A673 (cell line): Measurements from ENCODE around the gene MINDY3. TPM values are rescaled to one million over a fixed set of nuclear protein-coding genes. Genes with fewer than 3 reads are reported as not detected.

Experiments
- BruUV-seq: library from RNA; stranded (reverse); fragments of 400-500 nt; replicated peaks from 2 replicates; lab custom pipeline; 2021; lab: Mats Ljungman, UMichigan
- CTCF ChIA-PET: fragments of 300-600 bp; sonication (Branson Sonifier 250); formaldehyde crosslinking; loops from one replicate; lab custom pipeline; 2022; ENCODE audit warnings: antibody characterized with exemption; lab: Charles Lee
- POLR2A ChIA-PET: fragments of 300-600 bp; sonication (Branson Sonifier 250); formaldehyde crosslinking; loops from one replicate; lab custom pipeline; 2022; ENCODE audit warnings: antibody characterized with exemption; ENCODE audit not compliant: low non-redundant PET; lab: Charles Lee
- DNase-seq: peaks from one replicate; pipeline ENCODE4 v3.0.0-alpha.2; 2015; ENCODE audit warnings: low spot score
- H3K27ac ChIP-seq: fragments of 200-600 bp; sonication (generic); 2 replicates; pipeline ENCODE4 v1.5.1; 2016; ENCODE audit warnings: mixed run types, low read depth, mild to moderate bottlenecking, mixed read lengths, antibody characterized with exemption, low read length; ENCODE audit not compliant: poor library complexity, severe bottlenecking
- H3K27me3 ChIP-seq: fragments of 200-600 bp; sonication (generic); replicated peaks from 2 replicates; pipeline ENCODE4 v1.6.1; 2017; ENCODE audit warnings: mixed run types, low read depth, mild to moderate bottlenecking, mixed read lengths, antibody characterized with exemption, low read length; ENCODE audit not compliant: insufficient read depth, poor library complexity
- H3K36me3 ChIP-seq: fragments of 200-600 bp; sonication (generic); 2 replicates; pipeline ENCODE4 v1.6.1; 2016; ENCODE audit warnings: mixed run types, mild to moderate bottlenecking, mixed read lengths, antibody characterized with exemption, low read length; ENCODE audit not compliant: insufficient read depth, poor library complexity, severe bottlenecking
- H3K4me1 ChIP-seq: fragments of 200-600 bp; sonication (generic); 2 replicates; pipeline ENCODE4 v1.6.1; 2017; ENCODE audit warnings: mixed run types, mild to moderate bottlenecking, mixed read lengths, antibody characterized with exemption, low read length; ENCODE audit not compliant: insufficient read depth, poor library complexity, severe bottlenecking
- H3K4me3 ChIP-seq: fragments of 200-600 bp; sonication (generic); 2 replicates; pipeline ENCODE4 v1.5.1; 2016; ENCODE audit warnings: low read depth, mixed run types, mild to moderate bottlenecking, mixed read lengths, low read length; ENCODE audit not compliant: poor library complexity, severe bottlenecking
- H3K9me3 ChIP-seq: fragments of 200-600 bp; sonication (generic); 2 replicates; pipeline ENCODE4 v1.6.1; 2016; ENCODE audit warnings: mixed run types, low read depth, mild to moderate bottlenecking, mixed read lengths, antibody characterized with exemption, low read length; ENCODE audit not compliant: poor library complexity, severe bottlenecking
- CTCF ChIP-seq: fragments of 300-800, 200-600 bp; sonication (generic); conservative IDR thresholded peaks from 2 replicates; pipeline ENCODE4 v1.5.1; 2017; ENCODE audit warnings: low read depth, mild to moderate bottlenecking, antibody characterized with exemption, low read length, moderate library complexity, mixed read lengths
- EZH2 ChIP-seq: fragments of 200-600 bp; sonication (generic); IDR thresholded peaks from 2 replicates; pipeline ENCODE4 v1.6.1; 2017; ENCODE audit warnings: borderline replicate concordance, low read depth, mild to moderate bottlenecking, mixed read lengths, antibody characterized with exemption, low read length; ENCODE audit not compliant: poor library complexity, severe bottlenecking
- intact Hi-C: fragments of 100-400 bp; cut with micrococcal nuclease; formaldehyde crosslinking; loops from one replicate; pipeline ENCODE4 v1.10.0; 2022; ENCODE audit not compliant: unreplicated experiment
- total RNA-seq: library from RNA; stranded (reverse); gene quantifications from 2 replicates; pipeline ENCODE4 v1.2.3, GENCODE V29; 2021

Gene MINDY3
- total RNA-seq, 1 experiment from 2014 or later, result 14.6 TPM

GRCh38 chr10:15841696-15842095 lies 18.6 kb downstream of the MINDY3 start:
- ChIA-PET POLR2A (no interaction called here), CTCF (no interaction called here)
- TF ChIP-seq EZH2 (no peak), CTCF (no peak)

GRCh38 chr10:15836807-15837206 lies 23.5 kb downstream of the MINDY3 start:
- TF ChIP-seq CTCF (no peak), EZH2 (no peak)
- H3K36me3 ChIP-seq, result no peaks in the 10 kb centered on the region
- DNase-seq, result no peak
- BruUV-seq, result no TSS peak
- POLR2A ChIA-PET, result interaction anchor here (0.7 kb wide), 1 partner anchor 105 kb away, joined by 4 read pairs; no protein-coding TSS in a partner anchor
- H3K9me3 ChIP-seq, result no peaks in the 10 kb centered on the region
- intact Hi-C loops, result no loop called here
- no peaks in the 10 kb centered on the region for H3K27me3 ChIP-seq
- H3K4me3 ChIP-seq, result no peak overlapping the region
- peaks cover 5% of the 10 kb centered on the region for H3K4me1 ChIP-seq
- H3K27ac ChIP-seq, result no peak overlapping the region
- CTCF ChIA-PET, result no interaction called here

More at GRCh38 chr10:15841696-15842095, 18.6 kb downstream of the MINDY3 start:
- Histone ChIP-seq H3K4me3 (no peak overlapping the region), H3K36me3 (no peaks in the 10 kb centered on the region), H3K4me1 (peaks cover 27% of the 10 kb centered on the region), H3K27ac (no peak overlapping the region), H3K9me3 (no peaks in the 10 kb centered on the region), H3K27me3 (no peaks in the 10 kb centered on the region)
- intact Hi-C loops, result no loop called here
- DNase-seq, result peak; percentile 29
- no TSS peak for BruUV-seq

- intact Hi-C loops, result loop anchor here (10.0 kb wide), 1 partner anchor 105 kb away; no protein-coding TSS in a partner anchor
- H3K36me3 ChIP-seq, result no peaks in the 10 kb centered on the region
Observed at GRCh38 chr10:15829495-15829894, 30.8 kb downstream of the MINDY3 start.

More at GRCh38 chr10:15829495-15829894, 30.8 kb downstream of the MINDY3 start:
- no peaks in the 10 kb centered on the region for H3K9me3 ChIP-seq
- no peaks in the 10 kb centered on the region for H3K27me3 ChIP-seq
- no peaks in the 10 kb centered on the region for H3K4me1 ChIP-seq
- H3K27ac ChIP-seq, result no peak overlapping the region
- no peak for DNase-seq
- ChIA-PET POLR2A (no interaction called here), CTCF (no interaction called here)
- TF ChIP-seq CTCF (no peak), EZH2 (no peak)
- no TSS peak for BruUV-seq
- no peak overlapping the region for H3K4me3 ChIP-seq
